ENCODE data around the gene PRRT2. TPM values are rescaled to one million over a fixed set of nuclear protein-coding genes. Genes with fewer than 3 reads are reported as not detected.

PRRT2 gene
- total RNA-seq, 1 experiment from 2014 or later = 3.9 TPM

GRCh38 chr16:29765167-29766032, 46.6 kb upstream of the PRRT2 start:
- Histone ChIP-seq H3K4me3 (ENCODE audit: low read depth, low read length) (no peak overlapping the region), H3K4me1 (peaks cover 15% of the 10 kb centered on the region), H3K27me3 (replicated peaks; ENCODE audit: control insufficient read depth, insufficient read depth, low read length) (no peaks in the 10 kb centered on the region), H3K9me3 (no peaks in the 10 kb centered on the region), H3K36me3 (ENCODE audit: control insufficient read depth, insufficient read depth, low read length) (peaks cover 1% of the 10 kb centered on the region; the same call in 1 of the 2 replicates)
- H3K4me3 Mint-ChIP-seq (ENCODE audit: unreplicated experiment) = peak overlapping the region; percentile 9
- ChIA-PET POLR2A (interaction anchor here (0.6 kb wide), 1 partner anchor 134 kb away, joined by 3 read pairs; the partner anchor contains the start of gene SEZ6L2), CTCF (interaction anchor here (0.6 kb wide), 1 partner anchor 25 kb away, joined by 5 read pairs; the partner anchor contains the start of gene KIF22)
- peaks cover 27% of the 10 kb centered on the region for H3K4me1 Mint-ChIP-seq (ENCODE audit: low read depth, unreplicated experiment)
- intact Hi-C loops (cut with micrococcal nuclease; ENCODE audit: unreplicated experiment) = no loop called here
- no peaks in the 10 kb centered on the region for H3K9me3 Mint-ChIP-seq (ENCODE audit: unreplicated experiment)
- no peaks in the 10 kb centered on the region for H3K27me3 Mint-ChIP-seq (ENCODE audit: insufficient read depth, unreplicated experiment)
- H3K36me3 Mint-ChIP-seq (ENCODE audit: insufficient read depth, unreplicated experiment) = no peaks in the 10 kb centered on the region
- peak overlapping the region; percentile 70 for H3K27ac Mint-ChIP-seq (ENCODE audit: unreplicated experiment)
- DNase-seq = peak; percentile 42 to 63
- no TSS peak for BruUV-seq (replicated peaks)
- no peak for TF ChIP-seq CTCF (IDR thresholded peaks at IDR 0.05; ENCODE audit: insufficient read depth in 1 of 2, low read depth in 1 of 2, low read length in 1 of 2, severe bottlenecking in 1 of 2, unreplicated experiment in 1 of 2)

GRCh38 chr16:29766571-29766970, 45.4 kb upstream of the PRRT2 start:
- H3K27me3 Mint-ChIP-seq (ENCODE audit: insufficient read depth, unreplicated experiment) = no peaks in the 10 kb centered on the region

GRCh38 chr16:29767062-29767461, 44.9 kb upstream of the PRRT2 start:
- Mint-ChIP-seq H3K27me3 (ENCODE audit: insufficient read depth, unreplicated experiment) (no peaks in the 10 kb centered on the region), H3K36me3 (ENCODE audit: insufficient read depth, unreplicated experiment) (no peaks in the 10 kb centered on the region), H3K4me3 (ENCODE audit: unreplicated experiment) (no peak overlapping the region), H3K9me3 (ENCODE audit: unreplicated experiment) (no peaks in the 10 kb centered on the region), H3K4me1 (ENCODE audit: low read depth, unreplicated experiment) (peaks cover 24% of the 10 kb centered on the region), H3K27ac (ENCODE audit: unreplicated experiment) (no peak overlapping the region)
- DNase-seq = no peak
- no peak for TF ChIP-seq CTCF (IDR thresholded peaks at IDR 0.05; ENCODE audit: insufficient read depth in 1 of 2, low read depth in 1 of 2, low read length in 1 of 2, severe bottlenecking in 1 of 2, unreplicated experiment in 1 of 2)
- Histone ChIP-seq H3K4me1 (peaks cover 8% of the 10 kb centered on the region), H3K27me3 (replicated peaks; ENCODE audit: control insufficient read depth, insufficient read depth, low read length) (no peaks in the 10 kb centered on the region), H3K4me3 (ENCODE audit: low read depth, low read length) (no peak overlapping the region), H3K36me3 (ENCODE audit: control insufficient read depth, insufficient read depth, low read length) (peaks cover 1% of the 10 kb centered on the region; the same call in 1 of the 2 replicates), H3K9me3 (no peaks in the 10 kb centered on the region)
- POLR2A ChIA-PET = no interaction called here
- BruUV-seq (replicated peaks) = no TSS peak
- CTCF ChIA-PET = no interaction called here
- intact Hi-C loops (cut with micrococcal nuclease; ENCODE audit: unreplicated experiment) = no loop called here

More at GRCh38 chr16:29766571-29766970, 45.4 kb upstream of the PRRT2 start:
- CTCF ChIA-PET = interaction anchor here (0.7 kb wide), 1 partner anchor 93 kb away, joined by 3 read pairs; no protein-coding TSS in a partner anchor
- Histone ChIP-seq H3K27me3 (replicated peaks; ENCODE audit: control insufficient read depth, insufficient read depth, low read length) (no peaks in the 10 kb centered on the region), H3K4me3 (ENCODE audit: low read depth, low read length) (no peak overlapping the region), H3K9me3 (no peaks in the 10 kb centered on the region), H3K4me1 (peaks cover 6% of the 10 kb centered on the region), H3K36me3 (ENCODE audit: control insufficient read depth, insufficient read depth, low read length) (peaks cover 1% of the 10 kb centered on the region; the same call in 1 of the 2 replicates)
- H3K9me3 Mint-ChIP-seq (ENCODE audit: unreplicated experiment) = no peaks in the 10 kb centered on the region
- no TSS peak for BruUV-seq (replicated peaks)
- TF ChIP-seq CTCF (IDR thresholded peaks at IDR 0.05; ENCODE audit: insufficient read depth in 1 of 2, low read depth in 1 of 2, low read length in 1 of 2, severe bottlenecking in 1 of 2, unreplicated experiment in 1 of 2) = no peak
- POLR2A ChIA-PET = no interaction called here
- DNase-seq = no peak
- H3K27ac Mint-ChIP-seq (ENCODE audit: unreplicated experiment) = no peak overlapping the region
- H3K36me3 Mint-ChIP-seq (ENCODE audit: insufficient read depth, unreplicated experiment) = no peaks in the 10 kb centered on the region
- intact Hi-C loops (cut with micrococcal nuclease; ENCODE audit: unreplicated experiment) = no loop called here
- no peak overlapping the region for H3K4me3 Mint-ChIP-seq (ENCODE audit: unreplicated experiment)
- peaks cover 24% of the 10 kb centered on the region for H3K4me1 Mint-ChIP-seq (ENCODE audit: low read depth, unreplicated experiment)
